ENCODE data around the gene FAM117A. TPM values are rescaled to one million over a fixed set of nuclear protein-coding genes. Genes with fewer than 3 reads are reported as not detected.

Gene FAM117A
- polyA plus RNA-seq, 12 donors, result 14.7 to 29.6 (median 19.3) TPM; not detected in 1

GRCh38 chr17:49715216-49715615 lies 48.7 kb downstream of the FAM117A start:
- DNase-seq, result no peak

- no peak for DNase-seq
Observed at GRCh38 chr17:49708515-49709183, 55.3 kb downstream of the FAM117A start.

DNA sequence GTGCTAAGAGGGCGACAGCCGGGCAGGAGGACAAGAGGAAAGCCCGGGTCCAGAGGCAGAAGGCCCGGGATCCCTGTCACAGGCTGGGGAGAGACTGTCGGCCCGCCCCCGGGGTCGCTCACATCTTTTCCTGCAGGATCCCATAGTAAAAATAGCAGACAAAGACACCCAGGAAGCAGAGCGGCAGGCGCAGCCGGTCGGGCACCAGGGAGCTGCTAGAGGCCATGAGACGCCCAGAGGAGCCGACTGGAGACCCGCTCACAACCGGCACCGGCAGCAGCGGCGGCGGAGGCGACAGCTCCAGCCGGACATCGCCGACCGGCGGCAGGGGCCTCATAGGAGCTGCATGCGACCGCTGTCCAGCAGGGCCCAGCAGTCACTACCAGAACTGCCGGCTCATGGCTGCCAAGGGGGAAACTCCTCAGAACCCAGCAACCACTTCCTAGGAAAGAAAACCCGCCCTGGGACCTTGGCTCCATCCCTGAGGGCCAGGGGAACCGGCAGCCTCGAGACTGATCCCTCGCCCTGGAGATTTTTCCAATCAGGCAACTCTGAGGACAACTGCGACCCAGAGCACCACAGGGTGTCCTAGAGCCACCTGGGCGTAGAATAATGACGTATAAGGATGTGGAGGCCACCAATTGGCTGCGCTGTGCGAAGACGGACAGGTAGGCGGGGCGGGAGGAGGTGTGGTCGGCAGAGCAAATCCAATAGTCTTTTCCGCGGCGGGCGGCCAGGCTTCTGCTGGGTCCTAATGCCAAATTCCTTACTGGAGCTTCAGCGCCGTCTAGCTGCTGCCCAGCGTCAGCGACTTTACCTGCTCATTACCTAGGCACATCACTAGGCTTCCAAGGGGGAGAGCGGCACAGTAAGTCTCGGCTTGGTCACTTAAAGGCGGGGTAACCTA lies 56.1 kb downstream of the FAM117A start, which contains the start of gene SLC35B1:
SLC35B1 (minus strand) TSS at position 357 of the 907 bp plus-strand sequence; CDS start at position 226, 131 bp downstream.
- DNase-seq, result peak; percentile 99

- no peak for DNase-seq
Observed at GRCh38 chr17:49707246-49707607, 56.7 kb downstream of the FAM117A start.

GRCh38 chr17:49705254-49705653 lies 58.7 kb downstream of the FAM117A start:
- no peak for DNase-seq

DNA sequence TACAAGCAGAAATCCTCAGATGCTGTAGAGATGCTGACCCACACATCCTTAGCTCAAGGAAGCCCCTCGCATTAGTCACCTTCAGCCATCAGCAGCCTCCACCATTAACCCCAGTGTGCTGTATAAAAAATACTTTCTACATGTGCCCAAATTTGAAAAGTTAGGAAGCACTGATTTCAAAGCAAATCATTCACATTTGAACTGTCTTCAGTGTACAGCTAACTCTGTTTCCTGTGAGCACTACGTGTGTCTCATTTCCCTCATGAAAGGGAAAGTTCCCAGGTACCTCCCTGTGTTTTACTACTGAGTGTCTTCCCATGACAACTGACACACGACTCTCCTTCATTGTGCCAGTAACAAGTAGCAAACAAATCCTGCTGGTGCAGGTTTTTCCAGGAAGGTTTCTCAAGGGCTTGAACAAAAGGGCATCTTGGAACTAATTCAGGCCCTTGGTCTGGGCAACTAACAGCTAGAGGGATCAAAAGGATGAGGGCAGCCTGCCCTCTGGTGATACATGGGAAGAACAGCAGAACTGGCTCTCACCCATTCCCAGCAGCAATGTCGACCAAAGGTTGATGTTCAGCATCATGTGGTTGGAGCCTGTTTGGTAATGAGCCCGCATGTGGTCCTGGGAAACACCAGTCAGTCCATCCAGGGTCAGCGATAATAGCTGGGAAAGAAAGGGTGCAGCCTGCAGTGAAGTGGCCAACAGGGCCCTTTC lies 60.2 kb downstream of the FAM117A start:
- DNase-seq, result no peak

DNA sequence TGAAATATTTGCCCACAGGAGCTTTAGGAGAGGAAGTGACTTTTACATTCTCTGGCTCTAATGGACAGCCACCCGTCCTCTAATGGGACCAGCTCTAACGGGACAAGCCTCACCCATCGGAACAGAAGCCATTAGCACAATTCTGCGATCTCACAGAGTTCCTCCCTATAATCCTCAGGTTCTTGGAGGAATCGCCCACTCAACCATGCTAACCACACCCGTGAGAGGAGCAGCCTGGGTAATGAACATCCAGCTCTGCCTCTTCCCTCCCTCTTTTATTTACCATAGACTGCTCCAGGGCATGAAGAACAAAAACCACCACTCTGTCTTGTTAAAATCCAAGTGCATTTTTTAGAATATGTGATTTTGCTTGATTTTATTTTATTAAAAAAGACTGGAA lies 63.0 kb downstream of the FAM117A start:
- DNase-seq, result no peak

GRCh38 chr17:49699966-49700575 lies 63.9 kb downstream of the FAM117A start:
- no peak for DNase-seq

DNA sequence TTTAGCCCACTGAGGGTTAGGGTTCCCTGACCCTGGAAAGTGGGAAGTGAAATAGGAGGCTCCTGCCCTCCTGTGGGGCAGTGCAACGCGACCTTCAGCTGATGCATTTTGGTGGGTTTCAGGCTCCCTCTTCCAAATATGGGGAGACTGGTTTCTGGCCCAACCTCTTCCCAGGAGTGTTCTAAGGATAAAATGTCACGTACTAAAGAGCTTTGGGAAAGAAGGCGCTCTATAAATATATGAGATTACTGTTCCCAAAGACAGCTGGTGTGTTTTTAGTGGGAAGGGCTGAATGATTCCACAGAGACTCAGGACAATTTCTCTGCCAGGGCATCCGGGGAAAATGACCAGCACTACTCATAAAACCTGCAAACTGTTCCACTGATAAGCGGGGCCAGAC lies 65.9 kb downstream of the FAM117A start:
- DNase-seq, result no peak

- DNase-seq, result no peak
Observed at GRCh38 chr17:49696233-49696761, 67.6 kb downstream of the FAM117A start.

DNA sequence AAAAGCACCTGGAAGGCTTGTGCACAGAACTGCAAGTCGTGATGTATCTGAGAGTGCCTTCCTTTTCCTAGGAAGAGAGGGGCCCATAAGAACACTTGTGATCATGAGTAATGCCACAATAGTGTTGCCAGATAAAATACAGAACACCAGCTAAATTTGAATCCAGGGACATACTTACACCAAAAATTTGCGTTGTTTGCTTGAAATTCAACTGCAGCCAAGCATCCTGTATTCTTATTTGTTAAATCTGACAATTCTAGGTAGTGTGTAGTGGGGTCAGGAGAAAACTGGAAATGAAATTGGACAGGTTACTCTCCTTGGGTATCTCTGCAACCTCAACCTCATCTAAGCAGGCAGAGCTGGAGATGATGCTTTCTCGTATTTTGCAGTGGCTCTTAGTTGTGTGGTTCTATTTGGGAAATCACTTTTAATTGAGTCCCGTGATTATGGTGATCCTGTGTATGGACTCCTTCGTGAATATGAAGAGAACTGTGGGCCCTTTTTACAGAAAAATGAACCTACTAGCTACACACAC lies 68.2 kb downstream of the FAM117A start:
- DNase-seq, result no peak

GRCh38 chr17:49694847-49695697 lies 68.9 kb downstream of the FAM117A start:
- peak; percentile 42 for DNase-seq

- no peak for DNase-seq
Observed at GRCh38 chr17:49692751-49693150, 71.2 kb downstream of the FAM117A start.

GRCh38 chr17:49691677-49692191 lies 72.2 kb downstream of the FAM117A start:
- no peak for DNase-seq

DNA sequence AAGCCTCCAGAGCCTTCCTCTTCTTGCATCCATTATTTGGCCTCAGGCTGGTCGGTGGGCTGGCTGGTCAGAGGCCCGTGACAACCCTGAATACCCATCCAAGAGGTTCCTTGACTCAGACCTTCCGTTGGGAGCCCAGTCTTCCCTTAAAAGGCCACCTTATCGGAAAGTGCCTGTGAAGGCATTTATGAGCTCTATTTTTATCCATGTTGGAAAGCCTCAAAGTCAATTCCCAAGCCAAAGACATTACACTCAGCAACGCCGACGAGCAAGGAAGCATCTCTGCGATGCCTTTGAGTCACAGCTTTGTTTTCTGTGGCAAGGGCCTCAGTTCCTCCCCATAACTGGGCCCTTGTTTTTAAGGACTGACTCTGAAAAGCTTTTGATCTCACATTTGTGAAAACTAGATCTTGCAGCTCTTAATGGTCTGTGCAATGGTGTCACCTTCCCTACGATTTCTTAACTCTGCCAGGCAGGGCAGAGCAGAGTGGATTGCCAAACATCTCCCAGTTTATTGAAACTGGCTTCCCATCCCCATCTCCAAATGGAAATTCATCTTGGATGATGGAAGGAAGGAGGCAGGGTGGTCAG lies 72.8 kb downstream of the FAM117A start:
- DNase-seq, result no peak

- DNase-seq, result no peak
Observed at GRCh38 chr17:49690256-49690655, 73.7 kb downstream of the FAM117A start.

GRCh38 chr17:49688848-49689247 lies 75.1 kb downstream of the FAM117A start:
- DNase-seq, result no peak

DNA sequence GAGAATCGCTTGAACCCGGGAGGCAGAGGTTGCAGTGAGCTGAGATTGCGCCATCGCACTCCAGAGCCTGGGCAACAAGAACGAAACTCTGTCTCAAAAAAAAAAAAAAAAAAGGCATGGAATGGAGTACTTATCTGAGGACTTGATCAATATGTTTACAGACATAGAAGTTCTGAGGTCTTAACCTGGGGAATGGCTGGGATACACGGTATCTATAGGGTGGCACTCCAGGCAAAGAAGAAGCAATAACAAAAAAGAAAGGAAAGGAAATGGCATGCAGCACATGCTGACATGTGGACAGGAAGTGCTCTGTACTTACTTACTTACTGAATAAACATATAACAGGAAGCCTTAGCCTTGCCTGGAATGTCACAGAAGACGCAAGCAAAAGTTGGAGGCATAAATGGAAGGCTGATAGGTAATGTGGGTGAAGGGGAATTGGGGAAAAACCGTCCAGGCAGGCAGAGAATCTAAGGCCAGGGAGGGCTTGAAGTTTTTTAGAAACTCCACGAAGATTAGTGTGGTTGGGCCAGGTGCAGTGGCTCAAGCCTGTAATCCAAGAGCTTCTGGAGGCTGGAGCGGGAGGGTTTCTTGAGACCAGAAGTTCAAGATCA lies 75.9 kb downstream of the FAM117A start:
- DNase-seq, result no peak

Data from muscle of arm (tissue), 12 donors.